Measurements from ENCODE around the gene DNAJA3.

DNA sequence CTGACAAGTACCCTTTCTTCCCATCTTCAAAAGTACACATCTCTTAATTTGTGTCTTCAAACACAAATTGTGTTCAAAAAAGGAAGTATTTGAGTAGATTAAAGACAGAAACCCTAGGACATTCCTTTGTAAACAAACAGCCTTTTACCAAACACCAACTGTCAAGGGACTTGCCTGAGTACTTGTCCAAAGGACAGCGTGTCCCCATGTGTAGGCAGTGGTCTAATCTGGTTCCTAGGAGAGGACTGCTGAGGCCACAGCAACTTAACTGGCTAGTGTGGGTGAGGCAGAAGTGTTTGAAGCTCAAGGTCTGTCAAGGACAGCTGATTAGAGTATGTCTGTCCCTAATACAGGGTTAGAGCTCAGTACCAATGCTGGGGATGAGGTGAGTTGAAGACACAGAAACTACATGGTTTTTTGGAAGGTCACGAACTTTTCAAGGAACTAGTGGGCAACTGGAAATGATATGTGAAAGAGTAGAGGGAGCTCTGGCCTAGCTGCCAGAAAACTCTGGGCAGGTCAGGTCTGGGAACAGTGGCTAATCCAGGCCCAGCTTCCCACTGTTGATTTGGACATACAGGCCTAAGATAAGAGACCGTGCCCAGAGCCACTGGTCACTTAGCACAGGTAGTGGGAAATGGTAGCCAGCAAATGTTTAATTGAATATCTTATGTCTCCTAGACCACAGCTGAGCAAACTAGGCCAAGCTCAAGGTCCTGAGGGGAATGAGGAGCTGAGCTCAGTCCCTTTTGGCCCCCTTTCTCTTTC lies 60.6 kb downstream of the DNAJA3 start:
- TF ChIP-seq POLR2A (IDR thresholded peaks at IDR 0.05) = no peak
- TF ChIP-seq, protein P1, sequence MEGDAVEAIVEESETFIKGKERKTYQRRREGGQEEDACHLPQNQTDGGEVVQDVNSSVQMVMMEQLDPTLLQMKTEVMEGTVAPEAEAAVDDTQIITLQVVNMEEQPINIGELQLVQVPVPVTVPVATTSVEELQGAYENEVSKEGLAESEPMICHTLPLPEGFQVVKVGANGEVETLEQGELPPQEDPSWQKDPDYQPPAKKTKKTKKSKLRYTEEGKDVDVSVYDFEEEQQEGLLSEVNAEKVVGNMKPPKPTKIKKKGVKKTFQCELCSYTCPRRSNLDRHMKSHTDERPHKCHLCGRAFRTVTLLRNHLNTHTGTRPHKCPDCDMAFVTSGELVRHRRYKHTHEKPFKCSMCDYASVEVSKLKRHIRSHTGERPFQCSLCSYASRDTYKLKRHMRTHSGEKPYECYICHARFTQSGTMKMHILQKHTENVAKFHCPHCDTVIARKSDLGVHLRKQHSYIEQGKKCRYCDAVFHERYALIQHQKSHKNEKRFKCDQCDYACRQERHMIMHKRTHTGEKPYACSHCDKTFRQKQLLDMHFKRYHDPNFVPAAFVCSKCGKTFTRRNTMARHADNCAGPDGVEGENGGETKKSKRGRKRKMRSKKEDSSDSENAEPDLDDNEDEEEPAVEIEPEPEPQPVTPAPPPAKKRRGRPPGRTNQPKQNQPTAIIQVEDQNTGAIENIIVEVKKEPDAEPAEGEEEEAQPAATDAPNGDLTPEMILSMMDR (IDR thresholded peaks at IDR 0.05) = no peak
- peak in 2 of 3 donors; percentile 46 to 69 for TF ChIP-seq POLR2AphosphoS5 (IDR thresholded peaks at IDR 0.05)
- TF ChIP-seq EP300 (IDR thresholded peaks at IDR 0.05) = no peak

Measured in suprapubic skin (tissue), 4 donors.